HepG2 (cell line): ENCODE results near the gene CLEC14A.

Source experiments
- EZH2 ChIP-seq: conservative IDR thresholded peaks from 2 replicates; pipeline ENCODE4 v1.6.1; 2012; ENCODE audit warnings: mild to moderate bottlenecking, low read depth, low read length, moderate library complexity
- SIN3A ChIP-seq: IDR thresholded peaks from 2 replicates; pipeline ENCODE4 v1.6.1; 2011; ENCODE audit warnings: low read depth, mild to moderate bottlenecking, control low read depth, low read length, borderline replicate concordance
- TFAP4 ChIP-seq: sonication (generic); IDR thresholded peaks from 2 replicates; pipeline ENCODE4 v1.6.1; 2016; ENCODE audit warnings: low read depth, borderline replicate concordance
- ZNF274 ChIP-seq: sonication (generic); formaldehyde crosslinking; IDR thresholded peaks from 2 replicates; pipeline ENCODE4 v1.5.1; 2020; ENCODE audit warnings: mild to moderate bottlenecking, missing genetic modification reagents
- ZNF569 ChIP-seq: sonication (generic); formaldehyde crosslinking; IDR thresholded peaks from 2 replicates; pipeline ENCODE4 v1.5.0; 2020; ENCODE audit warnings: mild to moderate bottlenecking, missing genetic modification reagents, moderate library complexity, borderline replicate concordance
- ZNF7 ChIP-seq: IDR thresholded peaks from 2 replicates; pipeline ENCODE4 v1.6.1; 2016; ENCODE audit warnings: missing biosample characterization, missing genetic modification reagents
- TF ChIP-seq, protein P1 (sequence below): sonication (generic); formaldehyde crosslinking; IDR thresholded peaks from 2 replicates; pipeline ENCODE4 v1.5.0; 2020; ENCODE audit warnings: mild to moderate bottlenecking, missing genetic modification reagents, moderate library complexity

DNA sequence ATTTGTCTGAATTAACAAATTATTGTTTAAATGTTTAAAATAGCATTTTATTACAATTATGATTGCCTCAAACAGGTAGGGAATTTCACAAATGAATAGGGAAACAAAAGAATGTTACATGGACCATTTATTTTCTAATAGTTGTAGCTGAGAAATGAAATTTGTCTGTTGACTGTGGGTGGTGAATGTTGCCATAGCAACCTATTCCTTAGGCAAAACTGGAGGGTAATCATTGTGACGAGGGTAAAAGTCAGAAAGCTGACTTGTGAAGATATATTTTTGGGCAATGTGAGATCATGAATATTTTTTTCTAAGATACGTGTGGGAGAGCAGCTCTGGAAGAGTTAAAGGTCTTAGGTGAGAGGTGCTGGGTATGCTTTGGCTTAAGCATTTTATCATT is 24.2 kb upstream of the CLEC14A start:
- no peak for TF ChIP-seq SIN3A
- TF ChIP-seq, protein P1, sequence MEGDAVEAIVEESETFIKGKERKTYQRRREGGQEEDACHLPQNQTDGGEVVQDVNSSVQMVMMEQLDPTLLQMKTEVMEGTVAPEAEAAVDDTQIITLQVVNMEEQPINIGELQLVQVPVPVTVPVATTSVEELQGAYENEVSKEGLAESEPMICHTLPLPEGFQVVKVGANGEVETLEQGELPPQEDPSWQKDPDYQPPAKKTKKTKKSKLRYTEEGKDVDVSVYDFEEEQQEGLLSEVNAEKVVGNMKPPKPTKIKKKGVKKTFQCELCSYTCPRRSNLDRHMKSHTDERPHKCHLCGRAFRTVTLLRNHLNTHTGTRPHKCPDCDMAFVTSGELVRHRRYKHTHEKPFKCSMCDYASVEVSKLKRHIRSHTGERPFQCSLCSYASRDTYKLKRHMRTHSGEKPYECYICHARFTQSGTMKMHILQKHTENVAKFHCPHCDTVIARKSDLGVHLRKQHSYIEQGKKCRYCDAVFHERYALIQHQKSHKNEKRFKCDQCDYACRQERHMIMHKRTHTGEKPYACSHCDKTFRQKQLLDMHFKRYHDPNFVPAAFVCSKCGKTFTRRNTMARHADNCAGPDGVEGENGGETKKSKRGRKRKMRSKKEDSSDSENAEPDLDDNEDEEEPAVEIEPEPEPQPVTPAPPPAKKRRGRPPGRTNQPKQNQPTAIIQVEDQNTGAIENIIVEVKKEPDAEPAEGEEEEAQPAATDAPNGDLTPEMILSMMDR (CRISPR knock-in tag): no peak
- no peak for TF ChIP-seq ZNF274 (CRISPR knock-in tag)
- TF ChIP-seq ZNF569 (CRISPR knock-in tag): no peak
- TF ChIP-seq EZH2: no peak
- TF ChIP-seq TFAP4: no peak
- no peak for TF ChIP-seq ZNF7 (CRISPR knock-in tag)
